Endothelial cell (in vitro differentiated cells): ENCODE results near the gene TTC23. TPM values are rescaled to one million over a fixed set of nuclear protein-coding genes. Genes with fewer than 3 reads are reported as not detected.

Experiments used
- DNase-seq: peaks from one replicate; pipeline ENCODE4 v3.0.0; 2021; ENCODE audit warnings: low spot score
- H3K27ac Mint-ChIP-seq: one replicate; pipeline ENCODE4 v1.8.0; 2021; ENCODE audit warnings: mixed read lengths, inconsistent platforms; ENCODE audit not compliant: unreplicated experiment
- H3K27me3 Mint-ChIP-seq: one replicate; pipeline ENCODE4 v1.8.0; 2021; ENCODE audit warnings: mild to moderate bottlenecking, moderate library complexity, mixed read lengths, inconsistent platforms; ENCODE audit not compliant: unreplicated experiment
- H3K36me3 Mint-ChIP-seq: one replicate; pipeline ENCODE4 v1.8.0; 2021; ENCODE audit warnings: mild to moderate bottlenecking, low read depth, mixed read lengths, inconsistent platforms; ENCODE audit not compliant: unreplicated experiment
- H3K4me1 Mint-ChIP-seq: one replicate; pipeline ENCODE4 v1.8.0; 2021; ENCODE audit warnings: mild to moderate bottlenecking, mixed read lengths, inconsistent platforms; ENCODE audit not compliant: unreplicated experiment
- H3K4me3 Mint-ChIP-seq: one replicate; pipeline ENCODE4 v1.8.0; 2021; ENCODE audit warnings: mild to moderate bottlenecking, mixed read lengths, inconsistent platforms; ENCODE audit not compliant: unreplicated experiment
- H3K9me3 Mint-ChIP-seq: one replicate; pipeline ENCODE4 v1.8.0; 2021; ENCODE audit warnings: mixed read lengths, inconsistent platforms; ENCODE audit not compliant: unreplicated experiment
- CTCF ChIP-seq: fragments of 200-600 bp; sonication (generic); IDR thresholded peaks from one replicate; pipeline ENCODE4 v1.5.0; 2021; ENCODE audit warnings: antibody characterized with exemption; ENCODE audit not compliant: unreplicated experiment
- total RNA-seq: library from RNA; stranded (reverse); fragmentation: NEBNext Ultra II Directional; extraction: Animal tissue kit (Norgen Biotek cat#: 25700); gene quantifications from one replicate; pipeline ENCODE4 v1.2.1, GENCODE V29; 2021; ENCODE audit not compliant: unreplicated experiment

Gene TTC23
- total RNA-seq, 1 donor from 2014 or later: 24.3 TPM

- Mint-ChIP-seq H3K9me3 (no peaks in the 10 kb centered on the region), H3K36me3 (no peaks in the 10 kb centered on the region), H3K27ac (peak within 1 kb of the TSS; percentile 96), H3K4me1 (peaks cover 21% of the 10 kb centered on the region), H3K27me3 (peaks cover 2% of the 10 kb centered on the region), H3K4me3 (peak within 1 kb of the TSS; percentile 92)
- no peak for TF ChIP-seq CTCF
- peak; percentile 97 for DNase-seq
These were observed 1.8 kb upstream of the TTC23 start, which contains the start of gene LRRC28 for GRCh38 chr15:99250857-99251841. LRRC28 (plus strand) TSS chr15:99251481; CDS start chr15:99255958, 4,477 bp downstream.

GRCh38 chr15:99250494-99250856, 1.1 kb upstream of the TTC23 start:
- no peaks in the 10 kb centered on the region for H3K36me3 Mint-ChIP-seq
- DNase-seq: no peak
- H3K27me3 Mint-ChIP-seq: peaks cover 2% of the 10 kb centered on the region
- H3K4me1 Mint-ChIP-seq: peaks cover 21% of the 10 kb centered on the region
- TF ChIP-seq CTCF: no peak
- H3K9me3 Mint-ChIP-seq: no peaks in the 10 kb centered on the region
- peak overlapping the region; percentile 96 for H3K27ac Mint-ChIP-seq
- no peak overlapping the region for H3K4me3 Mint-ChIP-seq

- no peaks in the 10 kb centered on the region for H3K36me3 Mint-ChIP-seq
- peaks cover 2% of the 10 kb centered on the region for H3K27me3 Mint-ChIP-seq
- H3K27ac Mint-ChIP-seq: no peak overlapping the region
- H3K9me3 Mint-ChIP-seq: no peaks in the 10 kb centered on the region
- TF ChIP-seq CTCF: no peak
- peaks cover 21% of the 10 kb centered on the region for H3K4me1 Mint-ChIP-seq
- no peak for DNase-seq
- no peak overlapping the region for H3K4me3 Mint-ChIP-seq
These were observed 620 bp upstream of the TTC23 start for GRCh38 chr15:99250001-99250400.

- no peak overlapping the region for H3K4me3 Mint-ChIP-seq
- H3K9me3 Mint-ChIP-seq: no peaks in the 10 kb centered on the region
- no peaks in the 10 kb centered on the region for H3K36me3 Mint-ChIP-seq
- DNase-seq: no peak
- peaks cover 15% of the 10 kb centered on the region for H3K4me1 Mint-ChIP-seq
- TF ChIP-seq CTCF: no peak
- H3K27ac Mint-ChIP-seq: no peak overlapping the region
- H3K27me3 Mint-ChIP-seq: peaks cover 2% of the 10 kb centered on the region
These were observed 1.2 kb downstream of the TTC23 start for GRCh38 chr15:99248000-99248715.
